Brain microvascular endothelial cell (primary cell): ENCODE measurements around the gene LUZP2.

Source experiments
- DNase-seq: peaks from one replicate; pipeline ENCODE4 v3.0.0-alpha.2; 2020
- H3K27ac ChIP-seq: fragments of 250-450 bp; sonication (Bioruptor Pico); 2 replicates; pipeline ENCODE4 v1.5.1; 2020; ENCODE audit warnings: mild to moderate bottlenecking, moderate library complexity
- H3K27me3 ChIP-seq: fragments of 250-450 bp; sonication (Bioruptor Pico); replicated peaks from 2 replicates; pipeline ENCODE4 v1.5.1; 2020; ENCODE audit warnings: mild to moderate bottlenecking
- H3K36me3 ChIP-seq: fragments of 250-450 bp; sonication (Bioruptor Pico); replicated peaks from 2 replicates; pipeline ENCODE4 v1.5.1; 2020; ENCODE audit warnings: mild to moderate bottlenecking
- H3K4me3 ChIP-seq: 2 replicates; pipeline ENCODE4 v1.5.1; 2011; ENCODE audit warnings: low read depth, mild to moderate bottlenecking, control low read depth, low read length, moderate library complexity
- in situ Hi-C: cut with HindIII; loops from 2 replicates; pipeline ENCODE4 v1.10.0; 2017; ENCODE audit warnings: low sequenced_read_pairs, low pct_ligation_motif_present
- TF ChIP-seq, protein P1 (sequence below): IDR thresholded peaks from 2 replicates; pipeline ENCODE4 v1.5.1; 2011; ENCODE audit warnings: low read depth, mild to moderate bottlenecking, moderate library complexity, low read length, control low read depth, inconsistent platforms; ENCODE audit errors: missing control alignments

Gene LUZP2

DNA sequence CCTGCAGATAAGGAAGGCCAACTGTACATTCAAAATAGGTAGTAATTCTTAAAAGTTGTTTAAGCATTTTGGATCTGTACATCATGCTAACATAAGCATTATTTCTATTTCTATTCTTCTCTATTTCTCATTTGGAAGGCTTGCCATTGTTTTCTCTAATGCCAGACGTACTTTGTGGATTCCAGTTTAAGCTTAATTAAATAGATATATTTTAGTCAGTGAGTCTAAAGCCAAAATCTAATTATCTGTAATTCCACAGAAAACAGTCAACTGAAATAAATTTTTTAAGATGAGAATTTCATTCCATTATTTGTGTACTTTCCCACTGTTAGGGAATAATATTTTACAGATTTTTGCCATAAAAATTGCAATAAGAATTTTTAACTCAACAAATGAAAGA, 123.0 kb downstream of the LUZP2 start:
- H3K36me3 ChIP-seq = no peaks in the 10 kb centered on the region
- no peak for DNase-seq
- no peaks in the 10 kb centered on the region for H3K27me3 ChIP-seq
- no peak overlapping the region for H3K4me3 ChIP-seq
- TF ChIP-seq, protein P1, sequence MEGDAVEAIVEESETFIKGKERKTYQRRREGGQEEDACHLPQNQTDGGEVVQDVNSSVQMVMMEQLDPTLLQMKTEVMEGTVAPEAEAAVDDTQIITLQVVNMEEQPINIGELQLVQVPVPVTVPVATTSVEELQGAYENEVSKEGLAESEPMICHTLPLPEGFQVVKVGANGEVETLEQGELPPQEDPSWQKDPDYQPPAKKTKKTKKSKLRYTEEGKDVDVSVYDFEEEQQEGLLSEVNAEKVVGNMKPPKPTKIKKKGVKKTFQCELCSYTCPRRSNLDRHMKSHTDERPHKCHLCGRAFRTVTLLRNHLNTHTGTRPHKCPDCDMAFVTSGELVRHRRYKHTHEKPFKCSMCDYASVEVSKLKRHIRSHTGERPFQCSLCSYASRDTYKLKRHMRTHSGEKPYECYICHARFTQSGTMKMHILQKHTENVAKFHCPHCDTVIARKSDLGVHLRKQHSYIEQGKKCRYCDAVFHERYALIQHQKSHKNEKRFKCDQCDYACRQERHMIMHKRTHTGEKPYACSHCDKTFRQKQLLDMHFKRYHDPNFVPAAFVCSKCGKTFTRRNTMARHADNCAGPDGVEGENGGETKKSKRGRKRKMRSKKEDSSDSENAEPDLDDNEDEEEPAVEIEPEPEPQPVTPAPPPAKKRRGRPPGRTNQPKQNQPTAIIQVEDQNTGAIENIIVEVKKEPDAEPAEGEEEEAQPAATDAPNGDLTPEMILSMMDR = no peak
- in situ Hi-C loops = no loop called here
- no peak overlapping the region for H3K27ac ChIP-seq

DNA sequence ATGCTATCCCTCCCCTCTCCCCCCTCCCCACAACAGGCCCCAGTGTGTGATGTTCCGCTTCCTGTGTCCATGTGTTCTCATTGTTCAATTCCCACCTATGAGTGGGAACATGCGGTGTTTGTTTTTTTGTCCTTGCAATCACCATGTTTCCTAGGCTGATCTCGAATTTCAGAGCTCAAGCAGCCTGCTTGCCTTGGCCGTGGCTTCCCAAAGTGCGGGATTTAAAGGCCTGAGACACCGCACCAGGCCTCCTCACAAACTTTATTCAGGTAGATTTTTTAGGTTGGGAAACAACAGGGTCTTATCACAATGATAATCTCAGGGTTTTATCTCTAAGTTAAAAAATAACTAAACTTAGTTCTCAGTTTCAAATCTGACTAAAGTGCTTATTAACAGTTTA, 125.4 kb downstream of the LUZP2 start:
- DNase-seq = no peak
- in situ Hi-C loops = no loop called here
- H3K36me3 ChIP-seq = no peaks in the 10 kb centered on the region
- H3K4me3 ChIP-seq = no peak overlapping the region
- no peak overlapping the region for H3K27ac ChIP-seq
- TF ChIP-seq, protein P1 = no peak
- no peaks in the 10 kb centered on the region for H3K27me3 ChIP-seq

DNA sequence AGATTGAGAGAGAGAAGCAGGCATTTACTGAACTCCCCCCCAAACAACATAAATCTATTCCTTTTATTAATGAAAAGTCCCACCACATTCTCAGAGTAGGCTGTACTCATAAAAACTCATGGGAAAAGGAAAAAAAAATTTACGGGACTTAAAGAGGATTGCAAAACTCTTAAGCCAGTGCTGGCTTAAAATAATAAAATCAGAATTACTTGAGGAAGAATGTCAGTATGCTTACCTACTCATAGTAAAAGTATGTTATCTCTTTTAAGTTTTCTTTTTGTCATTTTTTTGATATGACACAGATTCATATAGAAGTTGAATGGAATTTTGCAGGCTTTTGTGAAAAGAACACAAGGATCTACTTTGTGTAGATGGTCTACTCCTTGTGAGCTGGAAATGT, 126.3 kb downstream of the LUZP2 start:
- H3K36me3 ChIP-seq = no peaks in the 10 kb centered on the region
- no peaks in the 10 kb centered on the region for H3K27me3 ChIP-seq
- no peak overlapping the region for H3K4me3 ChIP-seq
- no peak for DNase-seq
- TF ChIP-seq, protein P1 = no peak
- H3K27ac ChIP-seq = peak overlapping the region; percentile 32
- in situ Hi-C loops = no loop called here

DNA sequence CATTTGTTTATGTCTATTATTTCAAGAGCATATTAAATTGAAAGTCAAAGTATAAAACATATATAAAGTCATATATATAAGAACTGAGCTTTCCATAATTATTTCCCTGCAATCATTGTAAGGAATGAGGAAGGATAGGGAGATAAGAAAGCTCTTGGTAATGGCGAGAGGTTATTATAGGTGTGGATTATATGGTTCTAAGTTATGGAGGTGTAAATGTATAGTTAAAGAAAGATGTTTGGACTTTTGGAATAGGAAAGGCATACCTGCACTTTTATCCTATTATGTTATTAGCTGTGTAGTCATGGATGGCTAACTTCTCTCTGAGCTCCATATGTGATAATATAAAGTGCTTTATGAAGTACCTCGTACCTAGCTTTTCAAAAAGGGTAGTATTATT, 127.6 kb downstream of the LUZP2 start:
- Histone ChIP-seq H3K36me3 (no peaks in the 10 kb centered on the region), H3K4me3 (no peak overlapping the region), H3K27me3 (no peaks in the 10 kb centered on the region), H3K27ac (no peak overlapping the region)
- no peak for DNase-seq
- TF ChIP-seq, protein P1 = no peak
- in situ Hi-C loops = no loop called here

DNA sequence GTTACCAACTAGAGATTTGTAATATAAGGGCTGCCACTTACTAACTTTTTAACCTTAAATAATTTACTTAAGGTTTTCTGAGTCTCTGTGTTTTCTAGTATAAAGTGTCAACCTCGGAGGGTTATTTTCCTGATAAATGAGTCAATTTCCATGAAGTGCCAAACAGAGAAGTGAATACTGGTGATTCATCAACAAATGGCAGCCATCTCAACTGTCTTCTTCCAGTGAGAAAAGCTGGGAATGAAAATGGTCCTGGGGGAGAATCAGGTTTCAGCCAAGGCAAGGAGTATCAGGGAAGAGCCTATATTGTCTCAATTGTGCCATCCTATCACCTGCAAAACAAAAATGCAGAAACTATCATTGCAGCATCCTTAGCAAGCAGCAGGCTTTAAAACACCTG, 129.1 kb downstream of the LUZP2 start:
- H3K27ac ChIP-seq = no peak overlapping the region
- no peaks in the 10 kb centered on the region for H3K27me3 ChIP-seq
- no peaks in the 10 kb centered on the region for H3K36me3 ChIP-seq
- no peak for DNase-seq
- in situ Hi-C loops = no loop called here
- TF ChIP-seq, protein P1 = no peak
- H3K4me3 ChIP-seq = no peak overlapping the region

DNA sequence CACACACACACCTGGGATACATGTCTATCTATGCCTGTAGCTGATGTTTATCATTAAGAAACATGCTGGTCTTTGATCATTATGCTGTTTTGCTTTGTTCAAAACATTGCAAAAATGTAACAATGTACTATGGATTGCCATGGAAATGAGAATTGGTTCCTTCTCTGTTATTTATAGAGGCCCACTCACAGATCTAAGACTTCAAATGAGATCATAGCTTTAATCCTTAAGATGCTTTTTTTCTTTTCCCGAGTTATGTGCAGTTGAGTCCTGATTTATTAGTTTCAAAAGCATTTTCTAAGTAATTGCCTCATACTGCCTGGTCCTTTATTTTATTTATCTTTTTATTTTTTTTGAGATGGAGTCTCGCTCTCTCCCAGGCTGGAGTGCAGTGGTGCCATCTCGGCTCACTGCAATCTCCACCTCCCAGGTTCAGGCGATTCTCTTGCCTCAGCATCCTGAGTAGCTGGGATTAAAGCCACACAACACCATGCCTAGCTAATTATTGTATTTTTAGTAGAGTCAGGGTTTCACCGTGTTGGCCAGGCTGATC, 131.4 kb downstream of the LUZP2 start:
- H3K27me3 ChIP-seq = no peaks in the 10 kb centered on the region
- no peaks in the 10 kb centered on the region for H3K36me3 ChIP-seq
- TF ChIP-seq, protein P1 = no peak
- in situ Hi-C loops = no loop called here
- H3K4me3 ChIP-seq = no peak overlapping the region
- no peak overlapping the region for H3K27ac ChIP-seq
- DNase-seq = no peak
